GM21515 (cell line): ENCODE measurements around the gene SKI.
"Not testable (repeated sequence)": the region's sequence is repeated elsewhere in the genome, so short reads cannot be mapped to it uniquely, and the experiment has no call there.

Source experiments
- ATAC-seq: cut with Tn5 transposase; IDR thresholded peaks from one replicate; pipeline ENCODE4 v1.9.1; 2021; ENCODE audit not compliant: unreplicated experiment

SKI gene

GRCh38 chr1:2259668-2260402 is 31.7 kb downstream of the SKI start:
- no peak for ATAC-seq

GRCh38 chr1:2260470-2260869 is 32.4 kb downstream of the SKI start:
- not testable (repeated sequence) for ATAC-seq

GRCh38 chr1:2260917-2261316 is 32.8 kb downstream of the SKI start:
- ATAC-seq, result no peak

- ATAC-seq, result not testable (repeated sequence)
Observed at GRCh38 chr1:2261476-2262395, 33.6 kb downstream of the SKI start.

- ATAC-seq, result no peak
Observed at GRCh38 chr1:2266301-2266975, 38.3 kb downstream of the SKI start.

GRCh38 chr1:2267051-2267830 is 39.1 kb downstream of the SKI start:
- no peak for ATAC-seq

GRCh38 chr1:2267862-2268261 is 39.7 kb downstream of the SKI start:
- no peak for ATAC-seq

- no peak for ATAC-seq
Observed at GRCh38 chr1:2268285-2269056, 40.4 kb downstream of the SKI start.

GRCh38 chr1:2269193-2269921 is 41.2 kb downstream of the SKI start:
- no peak for ATAC-seq

- ATAC-seq, result no peak
Observed at GRCh38 chr1:2269922-2270259, 41.8 kb downstream of the SKI start.

GRCh38 chr1:2270260-2271100 is 42.4 kb downstream of the SKI start:
- ATAC-seq, result no peak

GRCh38 chr1:2271211-2271721 is 43.1 kb downstream of the SKI start:
- ATAC-seq, result no peak

- no peak for ATAC-seq
Observed at GRCh38 chr1:2271841-2272655, 43.9 kb downstream of the SKI start.

- ATAC-seq, result no peak
Observed at GRCh38 chr1:2272686-2273400, 44.7 kb downstream of the SKI start.

- no peak for ATAC-seq
Observed at GRCh38 chr1:2273401-2274090, 45.4 kb downstream of the SKI start.

GRCh38 chr1:2274231-2274928 is 46.3 kb downstream of the SKI start:
- no peak for ATAC-seq
